HG02852 (cell line): ENCODE data around the gene DAPK3.
A peak's percentile ranks its signal among the peaks of the same experiment; 100 is the strongest.
"Not testable (repeated sequence)": the region's sequence is repeated elsewhere in the genome, so short reads cannot be mapped to it uniquely, and the experiment has no call there.

Experiments used
- ATAC-seq: cut with Tn5 transposase; IDR thresholded peaks from one replicate; pipeline ENCODE4 v1.9.1; 2021; ENCODE audit warnings: mild to moderate bottlenecking, moderate library complexity; ENCODE audit not compliant: unreplicated experiment

Gene DAPK3

GRCh38 chr19:3970808-3971598, at the start of gene DAPK3:
TSS of gene DAPK3 (minus strand) at chr19:3971099. CDS start at chr19:3969735, 1,364 bp downstream.
- ATAC-seq = peak; percentile 90

- ATAC-seq = no peak
Observed at GRCh38 chr19:4019578-4019977, 48.7 kb upstream of the DAPK3 start.

- ATAC-seq = no peak
Observed at GRCh38 chr19:4018775-4019504, 48.0 kb upstream of the DAPK3 start.

GRCh38 chr19:4018140-4018613, 47.3 kb upstream of the DAPK3 start:
- no peak for ATAC-seq

DNA sequence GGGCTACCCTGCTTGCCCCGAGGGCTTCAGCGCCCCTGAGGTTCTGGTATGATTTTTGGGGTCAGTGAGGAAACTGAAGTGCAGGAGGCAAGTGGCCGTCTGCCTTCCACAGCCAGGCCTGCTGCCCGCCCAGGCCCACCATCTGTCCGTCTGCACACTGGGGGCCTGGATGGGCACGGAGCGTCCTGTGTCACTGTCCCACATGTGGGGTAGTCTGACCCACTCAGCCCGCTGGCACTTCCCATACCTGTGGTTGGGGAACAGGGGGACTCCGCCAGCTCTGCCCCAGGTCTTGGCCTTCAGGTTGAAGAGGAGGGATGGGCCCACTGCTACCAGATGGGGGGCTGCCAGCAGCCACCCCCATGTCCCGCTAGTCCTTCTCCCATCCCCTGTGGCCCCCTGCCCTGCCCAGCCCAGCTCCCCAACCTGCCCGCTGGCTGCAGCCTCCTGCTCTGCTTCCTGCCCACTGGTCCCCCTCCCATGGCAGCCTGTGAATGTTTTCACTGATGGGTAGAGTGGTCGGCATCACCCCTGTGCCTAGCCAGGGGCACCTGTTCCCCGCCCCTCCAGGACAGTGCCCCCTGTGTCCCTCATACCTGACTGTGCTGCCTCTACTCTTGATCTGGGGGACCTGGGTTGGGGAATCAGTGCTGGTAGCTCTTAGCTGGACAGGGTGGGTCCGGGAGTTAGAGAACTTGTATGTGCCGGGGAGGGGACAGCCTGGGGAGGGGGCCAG, 46.2 kb upstream of the DAPK3 start:
- no peak for ATAC-seq

DNA sequence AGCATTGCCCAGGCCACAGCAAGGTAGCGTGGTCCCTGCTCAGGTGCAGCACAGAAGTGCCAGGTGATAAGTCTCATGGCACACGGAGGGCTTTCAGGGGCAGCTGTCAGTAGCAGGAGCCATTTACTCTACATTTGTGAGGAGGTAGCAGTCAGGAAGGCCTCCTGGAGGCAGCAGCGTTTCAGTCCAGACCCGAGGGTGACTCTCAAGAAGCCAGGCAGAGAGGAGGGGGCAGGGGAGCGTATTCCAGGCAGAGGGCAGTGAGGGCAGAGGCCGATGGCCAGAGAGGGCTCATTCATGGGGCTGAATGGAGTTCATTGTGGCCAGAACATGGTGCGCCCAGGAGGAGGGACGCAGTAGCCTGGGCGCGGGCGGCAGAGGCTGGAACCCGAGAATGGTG, 45.6 kb upstream of the DAPK3 start:
- no peak for ATAC-seq

DNA sequence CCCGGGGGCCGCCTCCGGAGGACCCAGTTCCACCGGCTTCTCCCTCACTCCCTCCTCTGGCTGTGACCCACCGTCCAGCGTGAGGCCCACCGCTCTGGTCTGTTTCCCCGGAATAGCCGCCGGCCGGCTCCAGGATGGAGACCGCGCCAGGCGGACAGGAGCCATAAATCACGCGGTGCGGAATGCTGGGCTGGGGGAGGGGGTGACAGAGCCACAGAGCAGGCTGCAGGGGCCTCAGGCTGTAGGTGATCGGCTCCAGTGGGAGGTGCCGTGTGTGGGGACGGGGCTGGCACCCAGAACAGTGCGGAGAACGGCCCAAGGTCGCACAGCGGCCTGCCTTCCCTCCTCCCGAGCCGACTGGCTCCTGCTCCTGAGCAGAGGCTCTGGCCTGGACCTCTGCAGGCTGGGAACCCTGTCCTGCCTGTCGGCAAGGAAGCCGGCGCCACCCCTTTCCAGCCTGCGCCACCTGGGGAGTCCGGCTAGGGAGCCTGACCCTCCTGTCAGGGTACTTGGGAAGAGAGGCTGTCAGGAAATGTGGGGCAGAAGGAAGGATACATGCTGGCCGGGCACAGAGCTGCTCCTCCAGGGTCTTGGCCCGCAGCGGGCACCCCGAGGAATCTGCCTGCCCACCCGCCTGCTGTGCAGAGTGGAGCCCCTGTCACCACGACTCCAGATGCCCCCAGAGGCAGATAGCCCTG, 45.0 kb upstream of the DAPK3 start:
- no peak for ATAC-seq

DNA sequence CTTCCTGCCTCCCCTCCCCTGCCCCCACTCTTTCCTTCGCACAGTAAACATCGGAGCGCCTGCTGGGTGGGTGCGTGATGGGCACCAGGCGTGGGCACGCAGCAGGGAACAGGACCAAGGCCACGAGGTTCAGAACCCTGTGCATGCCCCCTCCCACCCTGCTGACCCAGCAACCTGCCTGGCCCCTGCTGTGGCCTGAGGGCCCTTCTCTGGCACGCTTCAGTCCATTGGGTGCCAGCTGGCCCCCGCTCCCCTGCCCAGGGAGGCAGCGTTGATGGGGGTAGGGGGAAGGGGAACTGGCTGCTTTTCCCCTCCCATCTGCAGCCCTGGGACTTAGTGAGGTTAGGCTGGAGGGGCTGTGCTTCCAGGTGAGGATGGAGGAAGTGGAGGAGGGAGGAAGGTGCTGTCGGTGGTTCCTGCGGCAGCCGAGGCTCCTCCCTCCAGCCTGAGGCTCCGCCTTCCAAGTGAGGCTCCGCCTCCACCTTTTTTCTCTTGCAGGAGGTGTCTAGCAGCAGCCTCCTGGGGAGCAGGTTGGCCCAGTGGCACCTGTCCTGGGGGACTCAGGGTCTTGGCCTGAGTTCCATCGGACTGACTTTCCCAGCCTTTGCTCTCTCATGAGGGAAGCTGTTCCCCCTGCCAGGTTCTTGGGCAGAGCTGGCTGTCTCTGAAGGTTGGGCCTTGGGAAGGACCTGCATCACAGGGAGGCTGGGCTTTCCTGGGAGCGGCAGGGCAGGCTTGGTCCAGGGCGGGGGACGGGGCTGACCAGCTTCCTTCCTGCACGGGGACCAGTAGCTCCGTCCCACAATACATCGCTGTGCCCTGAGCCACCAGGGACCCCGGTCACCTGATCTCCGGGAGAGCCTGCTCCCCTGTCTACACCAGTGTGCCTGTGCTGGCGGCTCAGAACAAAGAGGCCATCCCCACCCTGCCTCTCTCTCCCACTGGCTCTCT, 43.9 kb upstream of the DAPK3 start:
- ATAC-seq = no peak

DNA sequence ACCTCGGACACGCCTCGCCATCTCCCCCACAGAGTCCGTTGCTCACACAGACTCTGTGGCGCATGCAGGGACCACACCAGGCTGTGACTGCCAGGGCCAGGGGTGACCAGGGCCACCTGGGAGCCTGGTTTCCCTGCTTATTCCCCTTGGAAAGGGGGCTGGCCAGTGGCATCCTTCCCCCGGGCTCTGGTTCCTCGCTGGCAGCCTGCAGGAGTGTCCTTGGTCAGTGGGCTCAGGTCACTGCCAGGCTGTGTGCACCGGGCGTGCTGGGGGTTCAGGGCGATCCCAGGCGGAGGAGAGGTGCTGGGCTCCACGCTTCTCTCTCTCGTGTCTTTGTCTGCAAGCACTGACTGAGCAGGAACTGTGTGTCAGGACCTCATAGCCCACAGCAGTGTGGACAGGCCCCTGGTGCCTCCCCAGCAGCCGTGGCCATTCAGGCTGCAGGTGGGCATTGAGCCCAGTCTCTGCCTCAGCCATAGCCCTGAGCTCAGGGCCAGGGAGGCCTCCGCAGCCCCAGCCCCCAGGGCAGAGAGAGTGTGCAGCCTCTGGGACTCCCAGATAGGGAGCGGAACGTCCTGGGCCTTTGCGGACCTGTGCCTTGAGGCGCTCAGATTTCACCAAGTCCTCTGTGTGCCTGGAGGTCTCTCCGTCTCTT, 43.1 kb upstream of the DAPK3 start:
- ATAC-seq = no peak

GRCh38 chr19:4012975-4013634, 42.2 kb upstream of the DAPK3 start:
- ATAC-seq = no peak

- ATAC-seq = no peak
Observed at GRCh38 chr19:4012092-4012974, 41.4 kb upstream of the DAPK3 start.

- ATAC-seq = not testable (repeated sequence)
Observed at GRCh38 chr19:4011430-4011829, 40.5 kb upstream of the DAPK3 start.

DNA sequence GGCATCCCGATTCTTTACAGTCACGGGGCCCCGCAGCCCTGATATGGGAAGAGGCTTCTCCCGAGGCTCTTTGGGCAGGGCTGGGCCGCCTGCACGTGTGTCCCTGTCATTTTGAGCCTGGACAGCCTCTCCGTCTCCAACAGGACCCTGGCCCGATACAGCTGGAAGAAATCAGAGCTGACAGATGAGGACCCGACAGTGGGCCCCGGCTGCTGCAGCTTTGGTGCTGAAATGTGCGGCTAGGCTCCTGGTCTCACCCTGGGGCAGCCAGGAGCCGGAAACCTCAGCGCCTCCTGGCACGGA, 39.9 kb upstream of the DAPK3 start:
- no peak for ATAC-seq

DNA sequence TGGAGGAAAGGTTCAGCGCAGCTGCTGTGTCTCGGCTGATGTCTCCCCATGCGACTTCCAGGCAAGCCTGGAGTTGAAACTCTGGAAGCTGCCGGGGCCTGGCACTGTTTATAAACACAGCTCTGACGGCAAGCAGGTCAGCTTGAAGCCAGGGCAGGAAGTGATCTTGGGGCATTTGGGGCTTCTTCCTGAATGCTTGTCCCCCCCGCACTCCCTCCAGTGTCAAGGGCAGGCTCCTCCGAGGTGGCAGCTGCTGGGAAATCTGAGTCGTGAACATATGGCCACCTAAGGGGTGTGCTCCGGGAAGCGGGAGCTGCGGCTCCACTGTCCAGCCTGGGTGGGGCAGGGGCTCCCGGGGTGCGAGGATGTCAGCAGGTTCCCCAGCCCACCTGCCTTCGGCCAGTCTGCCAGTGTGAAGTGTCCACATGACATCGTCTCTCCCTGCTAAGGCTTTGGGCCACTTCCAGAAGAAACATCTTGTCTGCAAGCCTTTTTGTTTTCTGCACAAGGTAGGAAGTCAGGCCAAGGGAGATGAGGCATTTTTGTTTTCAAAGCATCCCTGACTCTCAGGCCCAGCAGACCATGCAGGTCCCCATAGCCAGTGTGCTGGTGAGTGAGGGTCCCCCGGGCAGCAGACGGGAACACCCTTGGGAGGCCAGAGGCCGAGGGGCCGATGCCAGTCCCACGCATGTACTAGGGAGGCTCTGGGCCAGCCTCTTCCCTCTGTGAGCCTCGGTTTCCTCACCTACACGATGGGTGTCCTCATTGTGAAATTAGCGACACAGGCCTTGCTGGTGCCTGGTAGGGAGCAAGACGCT, 39.3 kb upstream of the DAPK3 start:
- no peak for ATAC-seq

GRCh38 chr19:4007836-4008539, 37.1 kb upstream of the DAPK3 start:
- no peak for ATAC-seq

- ATAC-seq = peak; percentile 78
Observed at GRCh38 chr19:4007021-4007835, 36.3 kb upstream of the DAPK3 start, which contains the start of gene PIAS4. TSS of gene PIAS4 (plus strand) at chr19:4007736. CDS start at chr19:4007761, 25 bp downstream.
